B cell (primary cell): ENCODE data around the gene KRT79.

Source experiments
- CTCF ChIP-seq: fragments of 200-600 bp; IDR thresholded peaks from one replicate; pipeline ENCODE4 v1.8.0; 2022; ENCODE audit warnings: antibody characterized with exemption, mild to moderate bottlenecking
- EZH2 ChIP-seq: IDR thresholded peaks from 2 replicates; pipeline ENCODE4 v1.6.1; 2012; ENCODE audit warnings: borderline replicate concordance, low read depth, mild to moderate bottlenecking, moderate library complexity, low read length; ENCODE audit not compliant: insufficient read depth, poor library complexity, severe bottlenecking

DNA sequence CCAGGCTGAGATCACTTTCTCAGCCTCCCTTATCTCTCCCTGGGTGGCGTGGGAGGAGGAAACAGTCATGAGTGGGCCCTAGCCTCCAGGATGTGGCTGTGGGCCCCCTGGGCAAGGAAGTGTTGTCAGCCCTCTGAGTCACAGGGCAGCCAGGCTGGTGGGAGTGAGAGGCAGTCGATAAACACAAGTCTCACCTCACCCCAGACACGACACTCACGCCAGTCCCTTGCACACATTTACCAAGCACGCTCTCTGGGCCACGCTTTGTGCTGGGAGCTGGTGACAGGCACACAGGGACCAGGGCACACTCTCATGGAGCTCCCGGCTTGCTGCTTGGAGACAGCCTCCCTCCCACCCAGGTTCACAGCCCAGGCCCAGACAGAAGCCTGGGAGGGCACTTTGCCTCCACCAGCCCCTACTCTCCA, 1.9 kb upstream of the KRT79 start:
- TF ChIP-seq EZH2: no peak
- TF ChIP-seq CTCF: no peak
